Stimulated activated memory B cell treated with anti-CD40 and anti-IgM and Interleukin-4, amounts not matched to agents 10 μg/mL and 1 μg/mL and 100 μg/mL, for 72 hours (primary cell): ENCODE measurements around the gene DGCR2.

ENCODE experiments used
- ATAC-seq: fragments of 150-1000 bp; cut with Tn5 transposase; 2 replicates; pipeline ENCODE4 v1.10.0; 2021
- H3K27ac Mint-ChIP-seq: one replicate; pipeline ENCODE4 v1.8.0; 2022; ENCODE audit warnings: mild to moderate bottlenecking, mixed read lengths
- H3K27me3 Mint-ChIP-seq: one replicate; pipeline ENCODE4 v1.8.0; 2022; ENCODE audit warnings: mixed read lengths
- H3K36me3 Mint-ChIP-seq: one replicate; pipeline ENCODE4 v1.8.0; 2022; ENCODE audit warnings: mixed read lengths
- H3K4me1 Mint-ChIP-seq: one replicate; pipeline ENCODE4 v1.8.0; 2022; ENCODE audit warnings: mixed read lengths
- H3K4me3 Mint-ChIP-seq: one replicate; pipeline ENCODE4 v1.8.0; 2022; ENCODE audit warnings: mild to moderate bottlenecking, moderate library complexity, mixed read lengths
- H3K9me3 Mint-ChIP-seq: one replicate; pipeline ENCODE4 v1.8.0; 2022; ENCODE audit warnings: mixed read lengths

DGCR2 gene

GRCh38 chr22:19110646-19111045 is 11.6 kb downstream of the DGCR2 start:
- peaks cover 72% of the 10 kb centered on the region for H3K4me1 Mint-ChIP-seq
- no peak overlapping the region for H3K27ac Mint-ChIP-seq

GRCh38 chr22:19110064-19110458 is 12.2 kb downstream of the DGCR2 start:
- Mint-ChIP-seq H3K9me3 (no peaks in the 10 kb centered on the region), H3K4me1 (peaks cover 68% of the 10 kb centered on the region), H3K27me3 (no peaks in the 10 kb centered on the region), H3K27ac (peak overlapping the region; percentile 26), H3K4me3 (no peak overlapping the region), H3K36me3 (no peaks in the 10 kb centered on the region)
- ATAC-seq: no peak

More at GRCh38 chr22:19110646-19111045, 11.6 kb downstream of the DGCR2 start:
- no peaks in the 10 kb centered on the region for H3K27me3 Mint-ChIP-seq
- no peaks in the 10 kb centered on the region for H3K36me3 Mint-ChIP-seq
- H3K9me3 Mint-ChIP-seq: no peaks in the 10 kb centered on the region
- no peak overlapping the region for H3K4me3 Mint-ChIP-seq
- ATAC-seq: no peak

- ATAC-seq: peak; percentile 94
- Mint-ChIP-seq H3K27ac (peak overlapping the region; percentile 26), H3K36me3 (no peaks in the 10 kb centered on the region), H3K4me1 (peaks cover 62% of the 10 kb centered on the region), H3K27me3 (no peaks in the 10 kb centered on the region), H3K9me3 (no peaks in the 10 kb centered on the region), H3K4me3 (no peak overlapping the region)
Observed at GRCh38 chr22:19109198-19110063, 12.8 kb downstream of the DGCR2 start.

GRCh38 chr22:19108807-19109197 is 13.4 kb downstream of the DGCR2 start:
- H3K4me1 Mint-ChIP-seq: peaks cover 60% of the 10 kb centered on the region

GRCh38 chr22:19107730-19108074 is 14.5 kb downstream of the DGCR2 start:
- ATAC-seq: no peak
- Mint-ChIP-seq H3K27me3 (no peaks in the 10 kb centered on the region), H3K4me3 (no peak overlapping the region), H3K36me3 (no peaks in the 10 kb centered on the region), H3K4me1 (peaks cover 60% of the 10 kb centered on the region), H3K9me3 (no peaks in the 10 kb centered on the region), H3K27ac (no peak overlapping the region)

More at GRCh38 chr22:19108807-19109197, 13.4 kb downstream of the DGCR2 start:
- no peak overlapping the region for H3K4me3 Mint-ChIP-seq
- H3K27me3 Mint-ChIP-seq: no peaks in the 10 kb centered on the region
- ATAC-seq: no peak
- H3K9me3 Mint-ChIP-seq: no peaks in the 10 kb centered on the region
- peak overlapping the region; percentile 26 for H3K27ac Mint-ChIP-seq
- no peaks in the 10 kb centered on the region for H3K36me3 Mint-ChIP-seq

GRCh38 chr22:19106886-19107729 is 15.1 kb downstream of the DGCR2 start:
- no peaks in the 10 kb centered on the region for H3K9me3 Mint-ChIP-seq
- H3K27ac Mint-ChIP-seq: peak overlapping the region; percentile 31
- peaks cover 63% of the 10 kb centered on the region for H3K4me1 Mint-ChIP-seq
- no peak overlapping the region for H3K4me3 Mint-ChIP-seq
- H3K27me3 Mint-ChIP-seq: no peaks in the 10 kb centered on the region
- H3K36me3 Mint-ChIP-seq: no peaks in the 10 kb centered on the region
- ATAC-seq: no peak

- Mint-ChIP-seq H3K9me3 (no peaks in the 10 kb centered on the region), H3K27me3 (no peaks in the 10 kb centered on the region), H3K4me1 (peaks cover 61% of the 10 kb centered on the region), H3K4me3 (no peak overlapping the region), H3K27ac (peak overlapping the region; percentile 31), H3K36me3 (no peaks in the 10 kb centered on the region)
- ATAC-seq: peak; percentile 65
Observed at GRCh38 chr22:19105867-19106802, 16.1 kb downstream of the DGCR2 start.

GRCh38 chr22:19105456-19105855 is 16.8 kb downstream of the DGCR2 start:
- ATAC-seq: no peak
- no peak overlapping the region for H3K4me3 Mint-ChIP-seq
- H3K27me3 Mint-ChIP-seq: no peaks in the 10 kb centered on the region
- peaks cover 57% of the 10 kb centered on the region for H3K4me1 Mint-ChIP-seq
- H3K9me3 Mint-ChIP-seq: no peaks in the 10 kb centered on the region
- H3K27ac Mint-ChIP-seq: no peak overlapping the region
- H3K36me3 Mint-ChIP-seq: no peaks in the 10 kb centered on the region

GRCh38 chr22:19103880-19104821 is 18.1 kb downstream of the DGCR2 start:
- Mint-ChIP-seq H3K27ac (no peak overlapping the region), H3K9me3 (no peaks in the 10 kb centered on the region), H3K36me3 (no peaks in the 10 kb centered on the region), H3K27me3 (no peaks in the 10 kb centered on the region), H3K4me1 (peaks cover 49% of the 10 kb centered on the region), H3K4me3 (no peak overlapping the region)
- no peak for ATAC-seq

GRCh38 chr22:19098157-19098556 is 24.1 kb downstream of the DGCR2 start:
- H3K4me3 Mint-ChIP-seq: no peak overlapping the region
- no peak for ATAC-seq

GRCh38 chr22:19097518-19097917 is 24.7 kb downstream of the DGCR2 start:
- Mint-ChIP-seq H3K36me3 (peaks cover 43% of the 10 kb centered on the region), H3K27ac (peak overlapping the region; percentile 71), H3K27me3 (no peaks in the 10 kb centered on the region), H3K9me3 (no peaks in the 10 kb centered on the region), H3K4me1 (peaks cover 45% of the 10 kb centered on the region), H3K4me3 (no peak overlapping the region)
- no peak for ATAC-seq

More at GRCh38 chr22:19098157-19098556, 24.1 kb downstream of the DGCR2 start:
- Mint-ChIP-seq H3K4me1 (peaks cover 39% of the 10 kb centered on the region), H3K36me3 (peaks cover 38% of the 10 kb centered on the region), H3K9me3 (no peaks in the 10 kb centered on the region), H3K27me3 (no peaks in the 10 kb centered on the region), H3K27ac (peak overlapping the region; percentile 71)

GRCh38 chr22:19096555-19096954 is 25.7 kb downstream of the DGCR2 start:
- H3K27ac Mint-ChIP-seq: no peak overlapping the region

GRCh38 chr22:19094393-19094997 is 27.7 kb downstream of the DGCR2 start:
- no peaks in the 10 kb centered on the region for H3K9me3 Mint-ChIP-seq
- no peak overlapping the region for H3K27ac Mint-ChIP-seq
- no peak overlapping the region for H3K4me3 Mint-ChIP-seq
- ATAC-seq: no peak
- peaks cover 44% of the 10 kb centered on the region for H3K36me3 Mint-ChIP-seq
- H3K27me3 Mint-ChIP-seq: no peaks in the 10 kb centered on the region
- peaks cover 50% of the 10 kb centered on the region for H3K4me1 Mint-ChIP-seq

More at GRCh38 chr22:19096555-19096954, 25.7 kb downstream of the DGCR2 start:
- Mint-ChIP-seq H3K27me3 (no peaks in the 10 kb centered on the region), H3K9me3 (no peaks in the 10 kb centered on the region), H3K36me3 (peaks cover 44% of the 10 kb centered on the region), H3K4me1 (peaks cover 43% of the 10 kb centered on the region), H3K4me3 (no peak overlapping the region)
- no peak for ATAC-seq
